Measurements from ENCODE around the gene TBL1X. TPM values are rescaled to one million over a fixed set of nuclear protein-coding genes. Genes with fewer than 3 reads are reported as not detected.

Gene TBL1X
- total RNA-seq, 1 experiment from 2014 or later = 17.6 TPM

GRCh38 chrX:9606971-9607370 lies 142.1 kb downstream of the TBL1X start:
- Histone ChIP-seq H3K27ac (no peak overlapping the region), H3F3A (ENCODE audit: insufficient read depth, low read depth) (no peaks in the 10 kb centered on the region), H3K4me1 (replicated peaks; ENCODE audit: insufficient read depth) (peaks cover 9% of the 10 kb centered on the region; the same call in 1 of the 2 replicates), H3K9me2 (ENCODE audit: insufficient read depth) (no peaks in the 10 kb centered on the region), H3K27me3 (ENCODE audit: insufficient read depth, low read depth) (no peaks in the 10 kb centered on the region), H3K36me3 (ENCODE audit: low read depth) (no peaks in the 10 kb centered on the region), H3K9me3 (ENCODE audit: insufficient read depth, low read depth) (no peaks in the 10 kb centered on the region), H4K20me1 (ENCODE audit: insufficient read depth) (no peaks in the 10 kb centered on the region; the same call in 1 of the 2 replicates), H3K4me3 (no peak overlapping the region), H2AFZ (no peak overlapping the region), H3K79me2 (ENCODE audit: low read depth) (no peaks in the 10 kb centered on the region), H3K4me2 (no peak overlapping the region)
- ChIA-PET POLR2A (ENCODE audit: unreplicated experiment) (no interaction called here), CTCF (no interaction called here)
- BruUV-seq (replicated peaks) = no TSS peak
- no peak for DNase-seq
- no peak for TF ChIP-seq EZH2 (IDR thresholded peaks at IDR 0.05; ENCODE audit: low read depth)
- TF ChIP-seq, protein P1, sequence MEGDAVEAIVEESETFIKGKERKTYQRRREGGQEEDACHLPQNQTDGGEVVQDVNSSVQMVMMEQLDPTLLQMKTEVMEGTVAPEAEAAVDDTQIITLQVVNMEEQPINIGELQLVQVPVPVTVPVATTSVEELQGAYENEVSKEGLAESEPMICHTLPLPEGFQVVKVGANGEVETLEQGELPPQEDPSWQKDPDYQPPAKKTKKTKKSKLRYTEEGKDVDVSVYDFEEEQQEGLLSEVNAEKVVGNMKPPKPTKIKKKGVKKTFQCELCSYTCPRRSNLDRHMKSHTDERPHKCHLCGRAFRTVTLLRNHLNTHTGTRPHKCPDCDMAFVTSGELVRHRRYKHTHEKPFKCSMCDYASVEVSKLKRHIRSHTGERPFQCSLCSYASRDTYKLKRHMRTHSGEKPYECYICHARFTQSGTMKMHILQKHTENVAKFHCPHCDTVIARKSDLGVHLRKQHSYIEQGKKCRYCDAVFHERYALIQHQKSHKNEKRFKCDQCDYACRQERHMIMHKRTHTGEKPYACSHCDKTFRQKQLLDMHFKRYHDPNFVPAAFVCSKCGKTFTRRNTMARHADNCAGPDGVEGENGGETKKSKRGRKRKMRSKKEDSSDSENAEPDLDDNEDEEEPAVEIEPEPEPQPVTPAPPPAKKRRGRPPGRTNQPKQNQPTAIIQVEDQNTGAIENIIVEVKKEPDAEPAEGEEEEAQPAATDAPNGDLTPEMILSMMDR (conservative IDR thresholded peaks at IDR 0.05) = no peak
- intact Hi-C loops (cut with micrococcal nuclease; ENCODE audit: unreplicated experiment) = no loop called here

- H4K20me1 ChIP-seq (ENCODE audit: insufficient read depth) = no peaks in the 10 kb centered on the region; the same call in 1 of the 2 replicates
- H3K27ac ChIP-seq = no peak overlapping the region
- no peak for DNase-seq
- peaks cover 9% of the 10 kb centered on the region; the same call in 1 of the 2 replicates for H3K4me1 ChIP-seq (replicated peaks; ENCODE audit: insufficient read depth)
- H3K36me3 ChIP-seq (ENCODE audit: low read depth) = no peaks in the 10 kb centered on the region
- intact Hi-C loops (cut with micrococcal nuclease; ENCODE audit: unreplicated experiment) = no loop called here
- no peak overlapping the region for H3K4me2 ChIP-seq
- H2AFZ ChIP-seq = no peak overlapping the region
- H3F3A ChIP-seq (ENCODE audit: insufficient read depth, low read depth) = no peaks in the 10 kb centered on the region
- H3K27me3 ChIP-seq (ENCODE audit: insufficient read depth, low read depth) = no peaks in the 10 kb centered on the region
- CTCF ChIA-PET = interaction anchor here (0.6 kb wide), 1 partner anchor 1493 kb away, joined by 6 read pairs; no protein-coding TSS in a partner anchor
- H3K4me3 ChIP-seq = no peak overlapping the region
- no peaks in the 10 kb centered on the region for H3K9me2 ChIP-seq (ENCODE audit: insufficient read depth)
- POLR2A ChIA-PET (ENCODE audit: unreplicated experiment) = no interaction called here
- BruUV-seq (replicated peaks) = no TSS peak
- H3K9me3 ChIP-seq (ENCODE audit: insufficient read depth, low read depth) = no peaks in the 10 kb centered on the region
- TF ChIP-seq, protein P1 (conservative IDR thresholded peaks at IDR 0.05) = no peak
- TF ChIP-seq EZH2 (IDR thresholded peaks at IDR 0.05; ENCODE audit: low read depth) = no peak
- H3K79me2 ChIP-seq (ENCODE audit: low read depth) = no peaks in the 10 kb centered on the region
Observed at GRCh38 chrX:9609499-9609898, 144.6 kb downstream of the TBL1X start.

GRCh38 chrX:9609987-9610386 lies 145.1 kb downstream of the TBL1X start:
- Histone ChIP-seq H3K27me3 (ENCODE audit: insufficient read depth, low read depth) (no peaks in the 10 kb centered on the region), H3K4me2 (no peak overlapping the region), H3K79me2 (ENCODE audit: low read depth) (no peaks in the 10 kb centered on the region), H3K4me1 (replicated peaks; ENCODE audit: insufficient read depth) (peaks cover 9% of the 10 kb centered on the region; the same call in 1 of the 2 replicates), H3K9me2 (ENCODE audit: insufficient read depth) (no peaks in the 10 kb centered on the region), H3K9me3 (ENCODE audit: insufficient read depth, low read depth) (no peaks in the 10 kb centered on the region), H2AFZ (no peak overlapping the region), H3K4me3 (no peak overlapping the region), H3K27ac (no peak overlapping the region), H4K20me1 (ENCODE audit: insufficient read depth) (no peaks in the 10 kb centered on the region; the same call in 1 of the 2 replicates), H3K36me3 (ENCODE audit: low read depth) (no peaks in the 10 kb centered on the region), H3F3A (ENCODE audit: insufficient read depth, low read depth) (no peaks in the 10 kb centered on the region)
- ChIA-PET POLR2A (ENCODE audit: unreplicated experiment) (no interaction called here), CTCF (interaction anchor here (0.7 kb wide), 1 partner anchor 502 kb away, joined by 3 read pairs; no protein-coding TSS in a partner anchor)
- intact Hi-C loops (cut with micrococcal nuclease; ENCODE audit: unreplicated experiment) = no loop called here
- no peak for DNase-seq
- no TSS peak for BruUV-seq (replicated peaks)
- no peak for TF ChIP-seq EZH2 (IDR thresholded peaks at IDR 0.05; ENCODE audit: low read depth)
- TF ChIP-seq, protein P1 (conservative IDR thresholded peaks at IDR 0.05) = no peak

Measured in PC-9 (cell line).